Bronchial epithelial cell (primary cell): ENCODE results near the gene HOXB6. TPM values are rescaled to one million over a fixed set of nuclear protein-coding genes. Genes with fewer than 3 reads are reported as not detected.

Experiments used
- DNase-seq: peaks from one replicate; pipeline ENCODE4 v3.0.0-alpha.2; 2010; ENCODE audit warnings: low read depth
- FAIRE-seq: peaks from 2 replicates; lab custom pipeline; 2011; peaks lifted over from hg19 to GRCh38; lab: Jason Lieb, UNC
- H3K27me3 ChIP-seq: 2 replicates; pipeline ENCODE4 v1.5.1; 2011; ENCODE audit warnings: low read length; ENCODE audit not compliant: control insufficient read depth, insufficient read depth
- H3K36me3 ChIP-seq: 2 replicates; pipeline ENCODE4 v1.5.1; 2011; ENCODE audit warnings: low read length; ENCODE audit not compliant: control insufficient read depth, insufficient read depth
- H3K4me3 ChIP-seq: 2 replicates; pipeline ENCODE4 v1.5.1; 2011; ENCODE audit warnings: mild to moderate bottlenecking, low read depth, low read length, control low read depth
- CTCF ChIP-seq: IDR thresholded peaks from 2 replicates; pipeline ENCODE4 v1.5.1; 2011; ENCODE audit warnings: mild to moderate bottlenecking, moderate library complexity, low read length, control low read depth, inconsistent platforms; ENCODE audit not compliant: insufficient read depth, severe bottlenecking
- total RNA-seq: library from RNA; depleted of rRNA; stranded (reverse); fragments of >200 nt; gene quantifications from 2 replicates; pipeline ENCODE4 v1.2.1, GENCODE V29; 2014

Gene HOXB6
- total RNA-seq, 1 donor from 2014 or later: not detected

GRCh38 chr17:48624544-48625494, 20.0 kb upstream of the HOXB6 start:
- Histone ChIP-seq H3K4me3 (no peak overlapping the region), H3K36me3 (no peaks in the 10 kb centered on the region), H3K27me3 (peaks cover 90% of the 10 kb centered on the region)
- FAIRE-seq: no peak
- no peak for DNase-seq
- no peak for TF ChIP-seq CTCF

GRCh38 chr17:48624118-48624517, 19.3 kb upstream of the HOXB6 start:
- no peak for FAIRE-seq
- Histone ChIP-seq H3K4me3 (no peak overlapping the region), H3K27me3 (peaks cover 91% of the 10 kb centered on the region), H3K36me3 (no peaks in the 10 kb centered on the region)
- no peak for TF ChIP-seq CTCF
- no peak for DNase-seq

- TF ChIP-seq CTCF: no peak
- H3K27me3 ChIP-seq: peaks cover 90% of the 10 kb centered on the region
- H3K4me3 ChIP-seq: no peak overlapping the region
- no peak for DNase-seq
- H3K36me3 ChIP-seq: no peaks in the 10 kb centered on the region
- peak; percentile 66 for FAIRE-seq
Measured at GRCh38 chr17:48623583-48623982, 18.8 kb upstream of the HOXB6 start.

GRCh38 chr17:48622857-48623256, 18.1 kb upstream of the HOXB6 start:
- H3K36me3 ChIP-seq: no peaks in the 10 kb centered on the region
- H3K4me3 ChIP-seq: no peak overlapping the region
- H3K27me3 ChIP-seq: peaks cover 88% of the 10 kb centered on the region
- no peak for TF ChIP-seq CTCF
- FAIRE-seq: no peak
- no peak for DNase-seq

GRCh38 chr17:48621410-48622392, 16.9 kb upstream of the HOXB6 start:
- no peak for TF ChIP-seq CTCF
- peaks cover 85% of the 10 kb centered on the region for H3K27me3 ChIP-seq
- no peaks in the 10 kb centered on the region for H3K36me3 ChIP-seq
- FAIRE-seq (no peak), DNase-seq (no peak)
- H3K4me3 ChIP-seq: no peak overlapping the region
